ENCODE measurements around the gene RAB6D.
"Not testable (repeated sequence)": the region's sequence is repeated elsewhere in the genome, so short reads cannot be mapped to it uniquely, and the experiment has no call there.

DNA sequence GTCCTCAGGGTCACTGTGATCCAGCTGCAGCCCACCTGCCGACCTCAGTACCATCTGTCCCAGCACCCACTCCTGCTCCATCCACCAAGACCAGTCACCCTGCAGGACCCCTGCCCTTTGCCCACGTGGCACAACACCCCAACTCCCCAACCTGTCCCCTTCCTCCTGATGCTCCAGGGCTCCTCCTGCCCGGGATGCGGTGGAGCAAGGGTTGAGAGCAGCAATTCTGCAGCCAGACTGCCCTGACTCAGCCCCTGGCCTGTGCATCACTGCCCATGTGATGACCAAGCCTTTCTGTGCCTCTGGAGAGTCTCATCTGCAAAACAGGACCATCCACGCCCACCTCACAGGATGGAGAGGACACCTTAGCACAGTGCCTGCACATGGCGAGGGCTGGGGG lies 24.9 kb upstream of the RAB6D start:
- TF ChIP-seq, protein P1, sequence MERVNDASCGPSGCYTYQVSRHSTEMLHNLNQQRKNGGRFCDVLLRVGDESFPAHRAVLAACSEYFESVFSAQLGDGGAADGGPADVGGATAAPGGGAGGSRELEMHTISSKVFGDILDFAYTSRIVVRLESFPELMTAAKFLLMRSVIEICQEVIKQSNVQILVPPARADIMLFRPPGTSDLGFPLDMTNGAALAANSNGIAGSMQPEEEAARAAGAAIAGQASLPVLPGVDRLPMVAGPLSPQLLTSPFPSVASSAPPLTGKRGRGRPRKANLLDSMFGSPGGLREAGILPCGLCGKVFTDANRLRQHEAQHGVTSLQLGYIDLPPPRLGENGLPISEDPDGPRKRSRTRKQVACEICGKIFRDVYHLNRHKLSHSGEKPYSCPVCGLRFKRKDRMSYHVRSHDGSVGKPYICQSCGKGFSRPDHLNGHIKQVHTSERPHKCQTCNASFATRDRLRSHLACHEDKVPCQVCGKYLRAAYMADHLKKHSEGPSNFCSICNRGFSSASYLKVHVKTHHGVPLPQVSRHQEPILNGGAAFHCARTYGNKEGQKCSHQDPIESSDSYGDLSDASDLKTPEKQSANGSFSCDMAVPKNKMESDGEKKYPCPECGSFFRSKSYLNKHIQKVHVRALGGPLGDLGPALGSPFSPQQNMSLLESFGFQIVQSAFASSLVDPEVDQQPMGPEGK (CRISPR knock-in tag; IDR thresholded peaks at IDR 0.05; ENCODE audit: borderline replicate concordance), result not testable (repeated sequence)
- not testable (repeated sequence) for TF ChIP-seq RARB, OSR1, SNAI2, GLIS3 (CRISPR knock-in tag; IDR thresholded peaks at IDR 0.05)
- TF ChIP-seq, protein P2, sequence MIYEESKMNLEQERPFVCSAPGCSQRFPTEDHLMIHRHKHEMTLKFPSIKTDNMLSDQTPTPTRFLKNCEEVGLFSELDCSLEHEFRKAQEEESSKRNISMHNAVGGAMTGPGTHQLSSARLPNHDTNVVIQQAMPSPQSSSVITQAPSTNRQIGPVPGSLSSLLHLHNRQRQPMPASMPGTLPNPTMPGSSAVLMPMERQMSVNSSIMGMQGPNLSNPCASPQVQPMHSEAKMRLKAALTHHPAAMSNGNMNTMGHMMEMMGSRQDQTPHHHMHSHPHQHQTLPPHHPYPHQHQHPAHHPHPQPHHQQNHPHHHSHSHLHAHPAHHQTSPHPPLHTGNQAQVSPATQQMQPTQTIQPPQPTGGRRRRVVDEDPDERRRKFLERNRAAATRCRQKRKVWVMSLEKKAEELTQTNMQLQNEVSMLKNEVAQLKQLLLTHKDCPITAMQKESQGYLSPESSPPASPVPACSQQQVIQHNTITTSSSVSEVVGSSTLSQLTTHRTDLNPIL (CRISPR knock-in tag; IDR thresholded peaks at IDR 0.05; ENCODE audit: low read depth), result not testable (repeated sequence)

Measured in SK-N-SH treated with all-trans-retinoic acid at 6 μM for 48 hours (cell line).